ENCODE data around the gene SYT15. TPM values are rescaled to one million over a fixed set of nuclear protein-coding genes. Genes with fewer than 3 reads are reported as not detected.
"Not testable (repeated sequence)": the region's sequence is repeated elsewhere in the genome, so short reads cannot be mapped to it uniquely, and the experiment has no call there.

The SYT15 gene
- 0.08 TPM for polyA plus RNA-seq (2012; ENCODE audit: low read depth, missing spikeins)

GRCh38 chr10:46578474-46579178 lies at the start of gene SYT15:
Gene SYT15, plus strand, starts transcription at chr10:46579128. Its CDS starts 41 bp downstream, at chr10:46579169.
- not testable (repeated sequence) for DNase-seq (ENCODE audit: insufficient read length, low spot score); FAIRE-seq

GRCh38 chr10:46529742-46530141 lies 49.2 kb upstream of the SYT15 start:
- not testable (repeated sequence) for DNase-seq (ENCODE audit: insufficient read length, low spot score); FAIRE-seq

DNA sequence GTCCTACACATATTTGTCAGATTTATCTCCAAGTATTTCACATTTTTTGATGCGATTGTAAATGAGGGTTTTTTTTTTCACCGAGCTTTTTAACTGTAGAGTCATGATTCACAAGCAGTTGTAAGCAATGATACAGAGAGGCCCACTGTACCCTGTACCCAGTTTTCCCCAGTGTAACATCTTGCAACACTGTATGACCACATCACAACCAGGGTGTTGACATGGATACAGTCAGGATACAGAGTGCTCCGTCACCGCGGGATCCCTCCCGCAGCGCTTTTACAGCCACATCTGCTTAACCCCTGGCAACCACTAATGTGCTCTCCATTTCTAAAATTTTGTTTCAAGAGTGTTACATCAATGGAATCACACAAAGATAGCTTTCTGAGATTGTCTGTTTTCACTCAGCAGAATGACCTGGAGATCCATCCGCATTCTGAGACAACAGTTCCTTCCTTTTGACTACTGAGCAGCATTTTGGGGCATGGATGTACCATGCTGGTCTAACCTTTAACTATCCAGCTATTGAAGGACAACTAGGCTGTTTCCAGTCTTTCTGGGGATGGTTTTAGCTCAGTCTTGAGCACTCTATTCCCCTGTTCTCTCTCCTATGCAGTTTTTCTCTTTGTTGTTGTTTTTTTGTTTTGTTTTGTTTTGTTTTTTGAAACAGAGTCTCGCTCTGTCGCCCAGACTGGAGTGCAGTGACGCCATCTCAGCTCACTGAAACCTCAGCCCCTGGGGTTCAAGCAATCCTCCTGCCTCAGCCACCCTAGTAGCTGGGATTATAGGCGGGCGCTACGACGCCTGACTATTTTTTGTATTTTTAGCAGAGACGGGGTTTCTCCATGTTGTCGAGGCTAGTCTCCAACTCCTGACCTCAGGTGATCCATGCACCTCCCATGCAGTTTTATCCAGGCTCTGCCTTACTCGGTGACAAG lies 48.4 kb upstream of the SYT15 start:
- DNase-seq (ENCODE audit: insufficient read length, low spot score) = no peak
- no peak for FAIRE-seq
- no peak for TF ChIP-seq PAX5 (IDR thresholded peaks at IDR 0.05; ENCODE audit: insufficient read depth, low read length, severe bottlenecking)
- TF ChIP-seq POLR2AphosphoS5 (IDR thresholded peaks at IDR 0.05; ENCODE audit: low read depth, low read length) = no peak
- TF ChIP-seq SPI1 (IDR thresholded peaks at IDR 0.05; ENCODE audit: low read depth, low read length) = no peak
- no peak for TF ChIP-seq POLR2A (IDR thresholded peaks at IDR 0.05; ENCODE audit: low read depth, low read length)

GRCh38 chr10:46532256-46532655 lies 46.7 kb upstream of the SYT15 start:
- DNase-seq (ENCODE audit: insufficient read length, low spot score); FAIRE-seq: not testable (repeated sequence)

DNA sequence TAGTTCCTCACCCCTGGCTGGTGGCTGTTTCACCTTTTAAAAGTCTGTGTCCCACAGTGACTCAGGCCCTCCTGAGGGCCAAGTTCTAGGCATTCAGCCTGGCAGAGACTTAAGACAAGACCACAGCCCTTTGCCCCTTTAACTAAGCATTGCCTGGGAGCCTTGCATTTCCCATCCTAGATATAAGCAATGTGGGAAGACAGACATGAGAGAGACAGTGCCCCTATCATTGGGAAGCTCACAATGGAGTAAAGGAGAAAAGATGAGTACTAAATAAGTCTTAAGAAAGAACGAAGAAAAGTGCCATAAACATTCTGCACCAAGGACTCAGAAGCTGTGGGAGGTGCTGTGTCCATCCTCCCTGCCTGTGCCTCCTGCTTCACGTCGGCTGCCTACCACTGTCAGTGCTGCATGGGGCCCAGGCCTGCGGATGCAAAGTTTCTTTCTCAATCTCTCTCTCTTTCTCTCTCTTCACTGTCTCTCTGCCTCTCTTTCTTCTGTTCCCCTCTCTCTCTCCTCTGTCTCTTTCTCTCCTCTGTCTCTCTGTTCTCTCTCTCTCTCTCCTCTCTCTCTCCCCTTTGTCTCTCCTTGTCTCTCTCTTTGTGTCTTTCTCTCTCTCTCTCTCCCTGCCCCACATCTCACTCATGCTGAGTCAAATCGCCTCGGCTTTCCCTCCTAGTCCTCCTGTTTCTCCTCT lies 44.0 kb upstream of the SYT15 start:
- TF ChIP-seq PAX5 (IDR thresholded peaks at IDR 0.05; ENCODE audit: insufficient read depth, low read length, severe bottlenecking) (no peak), SPI1 (IDR thresholded peaks at IDR 0.05; ENCODE audit: low read depth, low read length) (no peak), TAF1 (IDR thresholded peaks at IDR 0.05; ENCODE audit: low read depth, low read length) (no peak)
- FAIRE-seq = no peak
- no peak for DNase-seq (ENCODE audit: insufficient read length, low spot score)

DNA sequence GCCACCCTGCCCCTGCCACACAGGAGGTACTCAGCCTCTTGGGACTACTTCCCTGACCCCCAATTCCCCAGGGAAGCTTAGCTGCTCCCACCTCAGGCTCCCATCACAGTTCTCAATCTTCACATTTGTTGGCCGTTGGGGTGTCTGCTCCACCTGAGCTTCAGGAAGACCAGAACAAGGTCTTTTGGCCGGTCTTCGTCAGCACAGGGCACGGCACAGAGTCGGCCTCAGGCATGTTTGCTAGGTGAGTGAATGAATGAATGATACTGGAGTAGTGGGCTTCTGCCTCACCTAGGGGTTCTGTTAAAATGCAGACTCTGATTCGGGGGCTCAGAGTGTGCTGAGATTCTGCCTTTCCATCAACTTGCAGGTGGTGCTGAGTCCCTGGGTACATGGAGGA lies 42.8 kb upstream of the SYT15 start:
- DNase-seq (ENCODE audit: insufficient read length, low spot score) (no peak), FAIRE-seq (no peak)
- TF ChIP-seq POLR2A (IDR thresholded peaks at IDR 0.05; ENCODE audit: low read depth, low read length) = no peak

DNA sequence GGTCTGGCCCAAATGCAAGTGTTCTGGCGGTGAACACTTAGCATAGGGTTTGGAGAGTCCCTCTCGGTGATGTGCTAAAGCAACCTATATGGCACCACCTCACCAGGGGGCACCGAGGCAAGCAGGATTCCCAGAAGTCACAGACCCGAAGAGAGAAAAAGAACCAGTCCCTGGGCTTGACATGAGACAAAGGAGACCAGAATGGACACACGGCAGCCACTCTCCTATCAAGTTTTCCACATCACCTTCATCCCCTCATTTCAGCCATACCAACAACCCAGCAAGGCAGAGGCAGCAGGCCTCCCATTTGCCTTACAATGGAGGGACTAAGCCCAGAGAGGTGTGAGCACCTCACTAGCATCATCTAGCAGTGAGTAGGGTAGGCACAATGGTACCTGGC lies 42.1 kb upstream of the SYT15 start:
- FAIRE-seq = no peak

GRCh38 chr10:46537309-46537708 lies 41.6 kb upstream of the SYT15 start:
- no peak for FAIRE-seq
- TF ChIP-seq PAX5 (IDR thresholded peaks at IDR 0.05; ENCODE audit: insufficient read depth, low read length, severe bottlenecking) (no peak), SPI1 (IDR thresholded peaks at IDR 0.05; ENCODE audit: low read depth, low read length) (no peak), POLR2A (IDR thresholded peaks at IDR 0.05; ENCODE audit: low read depth, low read length) (no peak), TAF1 (IDR thresholded peaks at IDR 0.05; ENCODE audit: low read depth, low read length) (no peak), POLR2AphosphoS5 (IDR thresholded peaks at IDR 0.05; ENCODE audit: low read depth, low read length) (no peak), POU2F2 (IDR thresholded peaks at IDR 0.05; ENCODE audit: low read depth, low read length) (no peak)

More for the DNA sequence above, 42.1 kb upstream of the SYT15 start:
- TF ChIP-seq SPI1 (IDR thresholded peaks at IDR 0.05; ENCODE audit: low read depth, low read length) (no peak), POLR2AphosphoS5 (IDR thresholded peaks at IDR 0.05; ENCODE audit: low read depth, low read length) (no peak), PAX5 (IDR thresholded peaks at IDR 0.05; ENCODE audit: insufficient read depth, low read length, severe bottlenecking) (no peak), POU2F2 (IDR thresholded peaks at IDR 0.05; ENCODE audit: low read depth, low read length) (no peak), POLR2A (IDR thresholded peaks at IDR 0.05; ENCODE audit: low read depth, low read length) (no peak), TAF1 (IDR thresholded peaks at IDR 0.05; ENCODE audit: low read depth, low read length) (no peak)
- DNase-seq (ENCODE audit: insufficient read length, low spot score) = no peak

GRCh38 chr10:46538155-46538554 lies 40.8 kb upstream of the SYT15 start:
- TF ChIP-seq TAF1 (IDR thresholded peaks at IDR 0.05; ENCODE audit: low read depth, low read length) (no peak), POLR2A (IDR thresholded peaks at IDR 0.05; ENCODE audit: low read depth, low read length) (no peak), POLR2AphosphoS5 (IDR thresholded peaks at IDR 0.05; ENCODE audit: low read depth, low read length) (no peak), SPI1 (IDR thresholded peaks at IDR 0.05; ENCODE audit: low read depth, low read length) (no peak), PAX5 (IDR thresholded peaks at IDR 0.05; ENCODE audit: insufficient read depth, low read length, severe bottlenecking) (no peak), POU2F2 (IDR thresholded peaks at IDR 0.05; ENCODE audit: low read depth, low read length) (no peak)
- FAIRE-seq (no peak), DNase-seq (ENCODE audit: insufficient read length, low spot score) (no peak)

More at GRCh38 chr10:46537309-46537708, 41.6 kb upstream of the SYT15 start:
- no peak for DNase-seq (ENCODE audit: insufficient read length, low spot score)

DNA sequence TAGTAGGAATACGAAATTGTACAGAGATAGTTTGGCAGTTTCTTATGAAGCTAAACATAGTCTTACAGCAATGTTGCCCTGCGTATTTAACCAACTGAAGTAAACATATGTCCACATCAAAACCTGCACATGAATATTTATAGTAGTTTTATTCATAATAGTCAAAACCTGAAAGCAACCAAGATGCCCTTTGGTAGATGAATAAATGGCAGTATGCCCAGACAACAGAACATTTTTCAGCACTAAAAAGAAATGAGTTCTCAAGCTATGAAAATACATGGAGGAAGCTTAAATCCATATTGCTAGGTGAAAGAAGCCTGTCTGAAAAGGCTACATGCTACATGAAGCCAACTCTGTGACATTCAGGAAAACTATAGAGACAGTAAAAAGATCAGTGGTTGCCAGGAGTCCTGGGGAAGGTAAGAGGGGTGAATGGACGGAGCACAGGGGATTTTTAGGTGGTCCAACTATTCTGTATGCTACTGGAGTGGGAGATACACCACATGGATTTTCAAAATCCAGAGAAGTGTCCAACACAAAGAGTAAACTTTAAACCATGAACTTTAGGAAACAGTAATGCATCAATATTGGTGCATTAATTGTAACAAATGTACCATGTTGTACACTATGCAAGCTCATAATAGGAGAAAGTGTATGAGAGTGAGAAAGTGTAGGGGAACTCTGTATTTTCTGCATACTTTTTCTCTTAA lies 40.1 kb upstream of the SYT15 start:
- TF ChIP-seq POLR2AphosphoS5 (IDR thresholded peaks at IDR 0.05; ENCODE audit: low read depth, low read length) (no peak), SPI1 (IDR thresholded peaks at IDR 0.05; ENCODE audit: low read depth, low read length) (no peak), TAF1 (IDR thresholded peaks at IDR 0.05; ENCODE audit: low read depth, low read length) (no peak), PAX5 (IDR thresholded peaks at IDR 0.05; ENCODE audit: insufficient read depth, low read length, severe bottlenecking) (no peak), POLR2A (IDR thresholded peaks at IDR 0.05; ENCODE audit: low read depth, low read length) (no peak), POU2F2 (IDR thresholded peaks at IDR 0.05; ENCODE audit: low read depth, low read length) (no peak)
- DNase-seq (ENCODE audit: insufficient read length, low spot score) (no peak), FAIRE-seq (no peak)

Data from GM12891 (cell line).